ENCODE results near the gene OR2H2. TPM values are rescaled to one million over a fixed set of nuclear protein-coding genes. Genes with fewer than 3 reads are reported as not detected.
A peak's percentile ranks its signal among the peaks of the same experiment; 100 is the strongest.

The OR2H2 gene
- polyA plus RNA-seq, 1 experiment = not detected

GRCh38 chr6:29625337-29625930 lies 40.5 kb downstream of the OR2H2 start:
- H3K4me3 ChIP-seq (ENCODE audit: low read depth, low read length) = no peak overlapping the region
- ChIA-PET CTCF (interaction anchor here (13.4 kb wide), 1 partner anchor 25 kb away, joined by 281 read pairs; no protein-coding TSS in a partner anchor), POLR2A (no interaction called here)
- no peak for DNase-seq (ENCODE audit: low read depth, low spot score)
- TF ChIP-seq CTCF (IDR thresholded peaks at IDR 0.05; ENCODE audit: low read depth, low read length) = no peak
- no peaks in the 10 kb centered on the region for H3K27me3 ChIP-seq (ENCODE audit: control insufficient read depth, insufficient read depth, low read length)
- no peak overlapping the region for H3K27ac ChIP-seq (ENCODE audit: low read depth, low read length)
- H3K9me3 ChIP-seq (ENCODE audit: control insufficient read depth, insufficient read depth, low read length) = no peaks in the 10 kb centered on the region

- Histone ChIP-seq H3K9me3 (ENCODE audit: control insufficient read depth, insufficient read depth, low read length) (no peaks in the 10 kb centered on the region), H3K27me3 (ENCODE audit: control insufficient read depth, insufficient read depth, low read length) (no peaks in the 10 kb centered on the region), H3K27ac (ENCODE audit: low read depth, low read length) (peak overlapping the region; percentile 39), H3K4me3 (ENCODE audit: low read depth, low read length) (peak overlapping the region; percentile 76)
- ChIA-PET POLR2A (interaction anchor here (0.6 to 0.9 kb wide), 3 partner anchors 12 to 29 kb away, joined by 3 to 6 read pairs (median 3); no protein-coding TSS in a partner anchor), CTCF (interaction anchor here (0.6 to 13.4 kb wide), 7 partner anchors 11 to 915 kb away, joined by 3 to 281 read pairs (median 4); no protein-coding TSS in a partner anchor)
- TF ChIP-seq CTCF (IDR thresholded peaks at IDR 0.05; ENCODE audit: low read depth, low read length) = no peak
- no peak for DNase-seq (ENCODE audit: low read depth, low spot score)
These were observed 42.2 kb downstream of the OR2H2 start for GRCh38 chr6:29626948-29627754.

DNA sequence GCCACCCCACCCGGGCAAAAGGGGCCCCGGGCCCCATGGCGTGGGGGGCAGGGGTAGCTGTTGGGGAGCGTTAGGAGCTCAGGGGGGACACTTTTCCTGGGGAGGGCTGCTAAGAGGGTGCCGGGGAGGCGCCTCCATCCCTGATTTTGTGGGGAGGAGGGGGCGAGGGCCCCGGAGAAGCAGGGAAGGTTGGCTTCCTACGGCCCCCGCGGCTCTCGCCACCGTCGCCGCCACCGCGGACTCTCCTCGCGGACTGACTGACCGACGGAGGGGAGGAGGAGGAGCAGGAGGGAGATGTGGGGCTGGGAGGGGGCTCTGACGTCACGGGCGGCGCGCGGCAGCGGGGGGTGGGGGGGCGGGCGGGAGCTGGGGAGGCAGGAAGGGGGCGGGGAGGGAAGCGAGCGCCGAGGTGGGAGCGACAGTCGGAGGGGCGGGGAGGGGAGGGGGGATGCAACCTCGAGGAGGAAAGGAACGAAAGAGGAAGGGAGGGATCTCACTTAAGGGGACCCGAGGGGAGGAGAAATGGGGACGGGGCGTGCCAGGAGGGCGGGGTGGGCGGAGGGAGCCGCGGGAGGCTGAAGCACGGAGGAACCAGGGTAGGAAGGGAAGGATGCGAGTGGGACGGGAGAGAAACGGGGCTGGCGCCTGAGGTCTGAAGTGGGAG lies 43.0 kb downstream of the OR2H2 start:
- TF ChIP-seq CTCF (IDR thresholded peaks at IDR 0.05; ENCODE audit: low read depth, low read length) = no peak
- peak; percentile 68 for DNase-seq (ENCODE audit: low read depth, low spot score)
- H3K9me3 ChIP-seq (ENCODE audit: control insufficient read depth, insufficient read depth, low read length) = no peaks in the 10 kb centered on the region; the same call in 1 of the 2 replicates
- H3K27me3 ChIP-seq (ENCODE audit: control insufficient read depth, insufficient read depth, low read length) = no peaks in the 10 kb centered on the region
- H3K4me3 ChIP-seq (ENCODE audit: low read depth, low read length) = peak overlapping the region; percentile 76
- ChIA-PET CTCF (interaction anchor here (0.6 to 13.4 kb wide), 10 partner anchors 10 to 916 kb away, joined by 3 to 281 read pairs (median 4); no protein-coding TSS in a partner anchor), POLR2A (interaction anchor here (0.6 to 1.0 kb wide), 4 partner anchors 13 to 31 kb away, joined by 3 to 6 read pairs (median 4); no protein-coding TSS in a partner anchor)
- H3K27ac ChIP-seq (ENCODE audit: low read depth, low read length) = peak overlapping the region; percentile 83

DNA sequence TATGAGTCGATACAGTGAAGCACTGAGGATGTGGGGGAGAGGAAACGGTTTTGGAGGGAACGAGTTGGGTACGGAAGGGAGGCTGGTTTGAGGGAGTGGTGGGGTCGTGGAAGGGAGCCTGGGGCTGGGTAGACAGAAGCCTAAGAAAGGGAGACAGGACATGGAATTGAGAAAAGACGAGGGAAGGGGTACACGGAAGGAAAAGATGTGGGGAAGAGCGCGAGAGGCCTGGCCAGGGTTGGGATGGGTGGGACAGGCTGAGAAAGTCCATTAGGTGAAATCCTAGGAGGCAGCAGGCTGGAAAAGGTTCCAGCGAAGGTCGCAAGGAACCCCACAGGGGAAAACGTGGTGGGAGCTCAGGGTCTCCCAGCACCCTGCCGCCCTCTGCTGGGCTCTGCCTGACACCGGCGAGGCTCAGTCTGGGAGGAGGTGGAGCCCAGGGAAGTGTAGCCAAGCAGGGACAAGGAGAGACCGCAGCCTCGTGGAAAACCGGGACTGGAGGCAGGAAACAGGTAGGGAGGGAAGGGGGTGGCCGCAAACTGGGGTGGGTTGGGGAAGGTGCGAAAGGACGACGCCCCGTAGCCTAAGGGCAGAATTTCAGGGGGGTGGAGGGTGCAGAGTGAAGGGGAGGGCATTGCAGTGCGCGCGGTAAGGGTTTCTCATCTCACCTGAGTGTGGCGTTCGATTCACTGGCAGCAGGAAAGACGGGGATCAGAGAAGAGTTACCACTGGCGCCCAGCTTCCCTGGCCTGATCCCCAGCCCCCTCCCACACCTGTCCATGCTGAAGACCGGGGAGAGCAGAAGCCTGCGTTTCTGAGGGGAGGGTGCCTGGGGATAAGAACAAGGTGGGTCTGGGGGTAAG lies 43.7 kb downstream of the OR2H2 start:
- peak overlapping the region; percentile 83 for H3K27ac ChIP-seq (ENCODE audit: low read depth, low read length)
- POLR2A ChIA-PET = interaction anchor here (0.7 to 1.0 kb wide), 2 partner anchors 21 to 32 kb away, joined by 3 to 5 read pairs; no protein-coding TSS in a partner anchor
- DNase-seq (ENCODE audit: low read depth, low spot score) = peak; percentile 26
- no peaks in the 10 kb centered on the region; the same call in 1 of the 2 replicates for H3K9me3 ChIP-seq (ENCODE audit: control insufficient read depth, insufficient read depth, low read length)
- CTCF ChIA-PET = interaction anchor here (0.6 to 13.4 kb wide), 10 partner anchors 10 to 75 kb away, joined by 3 to 281 read pairs (median 4); no protein-coding TSS in a partner anchor
- peak; percentile 75 for TF ChIP-seq CTCF (IDR thresholded peaks at IDR 0.05; ENCODE audit: low read depth, low read length)
- peak overlapping the region; percentile 76 for H3K4me3 ChIP-seq (ENCODE audit: low read depth, low read length)
- H3K27me3 ChIP-seq (ENCODE audit: control insufficient read depth, insufficient read depth, low read length) = no peaks in the 10 kb centered on the region

All from AG04450 (cell line).